Measurements from ENCODE around the gene SHANK2. TPM values are rescaled to one million over a fixed set of nuclear protein-coding genes. Genes with fewer than 3 reads are reported as not detected.

The SHANK2 gene
- total RNA-seq, 1 experiment from 2014 or later, result 0.86 TPM

- no TSS peak for BruUV-seq (replicated peaks)
- no peak overlapping the region for H3K4me3 Mint-ChIP-seq (ENCODE audit: unreplicated experiment)
- intact Hi-C loops (cut with micrococcal nuclease), result no loop called here
- no peak for DNase-seq (ENCODE audit: unreplicated experiment)
- CTCF ChIA-PET, result no interaction called here
- H3K36me3 Mint-ChIP-seq (ENCODE audit: insufficient read depth, unreplicated experiment), result no peaks in the 10 kb centered on the region
- no peaks in the 10 kb centered on the region for H3K27me3 Mint-ChIP-seq (ENCODE audit: insufficient read depth, unreplicated experiment)
- POLR2A ChIA-PET, result no interaction called here
- no peak overlapping the region for H3K27ac Mint-ChIP-seq (ENCODE audit: low read depth, unreplicated experiment)
- TF ChIP-seq CTCF (IDR thresholded peaks at IDR 0.05; ENCODE audit: unreplicated experiment), result no peak
- H3K9me3 Mint-ChIP-seq (ENCODE audit: unreplicated experiment), result peaks cover 16% of the 10 kb centered on the region
- no peaks in the 10 kb centered on the region for H3K4me1 Mint-ChIP-seq (ENCODE audit: insufficient read depth, unreplicated experiment)
These were observed 49.4 kb downstream of the SHANK2 start for GRCh38 chr11:71202966-71203365.

- POLR2A ChIA-PET, result no interaction called here
- Mint-ChIP-seq H3K4me3 (ENCODE audit: unreplicated experiment) (no peak overlapping the region), H3K9me3 (ENCODE audit: unreplicated experiment) (peaks cover 16% of the 10 kb centered on the region), H3K4me1 (ENCODE audit: insufficient read depth, unreplicated experiment) (no peaks in the 10 kb centered on the region), H3K27ac (ENCODE audit: low read depth, unreplicated experiment) (no peak overlapping the region), H3K36me3 (ENCODE audit: insufficient read depth, unreplicated experiment) (no peaks in the 10 kb centered on the region), H3K27me3 (ENCODE audit: insufficient read depth, unreplicated experiment) (no peaks in the 10 kb centered on the region)
- no peak for DNase-seq (ENCODE audit: unreplicated experiment)
- BruUV-seq (replicated peaks), result no TSS peak
- no peak for TF ChIP-seq CTCF (IDR thresholded peaks at IDR 0.05; ENCODE audit: unreplicated experiment)
- CTCF ChIA-PET, result no interaction called here
- intact Hi-C loops (cut with micrococcal nuclease), result no loop called here
These were observed 49.8 kb downstream of the SHANK2 start for GRCh38 chr11:71202598-71202944.

Other genes starting within 250 kb of the SHANK2 start
- gene DHCR7, start 195.8 kb upstream of the SHANK2 start, total RNA-seq (2022), result 48.2 and 72.6 TPM in 2 replicates
- 73.6 and 76.2 TPM in 2 replicates for gene NADSYN1, start 200.6 kb upstream of the SHANK2 start, total RNA-seq (2022)